LoVo (cell line): ENCODE data around the gene ELL.

Experiments
- DNase-seq: peaks from one replicate; pipeline ENCODE4 v3.0.0-alpha.2; 2016; ENCODE audit warnings: low spot score

ELL gene

DNA sequence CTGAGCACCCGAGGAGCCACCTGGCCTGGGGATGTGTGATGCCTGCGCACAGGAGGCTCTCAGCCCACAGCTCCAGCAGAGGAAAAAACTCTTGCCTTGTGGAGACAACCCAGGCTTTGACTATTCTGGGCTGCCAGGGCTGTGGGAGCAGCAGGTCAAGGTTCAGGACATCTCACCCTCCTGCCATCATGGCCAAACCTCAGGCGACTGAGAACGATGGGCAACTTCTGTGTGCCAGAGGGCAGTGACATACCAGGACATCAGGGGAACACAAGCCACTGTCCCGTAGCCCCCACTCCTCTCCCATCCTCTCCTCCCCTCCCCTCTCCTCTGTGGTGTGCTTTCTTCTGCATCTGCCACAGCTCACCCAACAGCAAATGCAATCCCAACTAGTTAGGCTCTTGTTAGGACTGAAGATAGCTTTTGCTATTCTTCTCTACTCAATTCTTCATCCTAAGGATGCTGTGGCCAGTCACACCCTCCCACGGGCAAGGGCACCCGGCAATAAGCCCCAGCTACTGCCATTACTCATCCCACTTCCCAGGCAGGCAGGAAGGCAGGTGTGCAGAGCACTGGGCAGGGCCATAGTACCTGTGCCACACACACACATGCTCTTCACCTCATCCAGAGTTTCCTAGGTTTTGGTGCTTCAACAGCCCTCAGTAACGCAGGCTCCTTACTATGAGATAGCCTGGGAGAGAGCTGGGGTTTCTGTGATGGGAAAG lies 16.8 kb downstream of the ELL start:
- DNase-seq = no peak

DNA sequence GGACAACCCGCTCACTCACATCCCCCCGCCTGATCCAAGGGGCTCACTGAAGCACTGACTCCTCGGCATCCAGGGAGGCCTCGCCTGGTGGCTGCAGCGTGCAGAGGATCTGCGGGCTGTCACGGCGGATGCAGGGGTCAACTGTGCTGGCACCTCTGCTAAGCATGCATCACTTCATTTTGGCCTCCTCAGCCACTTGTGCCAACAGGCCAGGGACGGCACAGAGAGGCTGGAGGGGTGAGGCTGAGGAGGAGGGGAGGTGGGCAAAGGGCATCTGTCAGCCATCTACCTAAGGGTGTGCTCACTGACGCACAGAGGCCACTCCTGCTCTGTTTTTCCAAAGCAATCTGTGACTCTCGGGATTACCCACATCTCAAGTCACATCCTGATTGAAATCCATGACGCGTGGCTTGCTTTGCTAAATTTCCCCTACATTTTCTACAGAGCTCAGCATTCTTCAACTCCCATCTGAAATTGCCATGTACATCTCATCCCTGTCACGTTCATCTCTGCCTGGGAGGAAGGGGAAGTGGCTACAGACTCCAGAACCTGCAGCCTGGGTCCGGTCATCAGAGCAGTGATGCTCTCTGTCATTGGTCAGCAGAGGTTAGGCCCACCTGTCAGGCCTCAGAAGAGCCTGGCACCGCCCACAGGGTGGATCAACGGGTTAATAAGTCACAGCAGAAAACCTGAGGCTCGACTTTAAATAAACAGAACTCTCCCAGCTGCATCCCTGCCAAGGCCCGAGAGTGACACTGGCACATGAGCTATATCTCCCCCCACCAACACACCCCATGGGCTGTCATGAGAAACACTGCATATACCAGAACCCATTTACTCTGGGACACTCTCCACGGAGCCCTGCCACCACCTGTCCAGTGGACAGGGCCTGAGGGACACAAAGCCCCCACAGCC lies 17.6 kb downstream of the ELL start:
- DNase-seq = no peak

DNA sequence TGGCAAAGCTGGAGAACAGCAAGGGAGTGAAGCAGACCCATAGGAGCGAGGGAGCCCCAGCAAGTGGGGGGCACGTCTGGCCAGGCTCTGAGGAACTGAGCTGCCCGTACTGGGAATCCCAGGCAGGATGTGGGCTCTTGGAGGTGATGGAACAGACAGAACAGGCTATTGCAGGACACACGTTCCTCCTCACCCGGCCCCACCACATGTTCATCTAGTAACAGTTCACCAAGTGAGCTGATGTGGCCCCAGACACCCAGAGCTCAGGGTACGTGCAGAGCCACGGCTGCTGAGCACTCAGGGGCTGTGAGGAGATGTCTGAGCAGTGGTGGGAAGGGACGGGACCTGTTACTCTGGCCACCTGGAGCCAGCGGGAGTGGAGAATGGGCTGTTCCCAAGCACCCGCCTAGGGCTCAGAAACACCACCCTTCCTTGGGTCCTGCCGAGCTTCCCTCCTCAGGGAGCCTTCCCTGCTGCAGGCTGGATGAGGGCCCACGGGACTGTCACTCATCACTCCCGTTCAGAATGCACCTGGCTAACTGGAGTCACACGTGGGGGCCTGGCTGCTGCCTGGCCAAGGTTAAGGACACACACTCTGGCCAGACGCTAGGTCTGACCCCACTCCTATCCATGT lies 18.4 kb downstream of the ELL start:
- no peak for DNase-seq

DNA sequence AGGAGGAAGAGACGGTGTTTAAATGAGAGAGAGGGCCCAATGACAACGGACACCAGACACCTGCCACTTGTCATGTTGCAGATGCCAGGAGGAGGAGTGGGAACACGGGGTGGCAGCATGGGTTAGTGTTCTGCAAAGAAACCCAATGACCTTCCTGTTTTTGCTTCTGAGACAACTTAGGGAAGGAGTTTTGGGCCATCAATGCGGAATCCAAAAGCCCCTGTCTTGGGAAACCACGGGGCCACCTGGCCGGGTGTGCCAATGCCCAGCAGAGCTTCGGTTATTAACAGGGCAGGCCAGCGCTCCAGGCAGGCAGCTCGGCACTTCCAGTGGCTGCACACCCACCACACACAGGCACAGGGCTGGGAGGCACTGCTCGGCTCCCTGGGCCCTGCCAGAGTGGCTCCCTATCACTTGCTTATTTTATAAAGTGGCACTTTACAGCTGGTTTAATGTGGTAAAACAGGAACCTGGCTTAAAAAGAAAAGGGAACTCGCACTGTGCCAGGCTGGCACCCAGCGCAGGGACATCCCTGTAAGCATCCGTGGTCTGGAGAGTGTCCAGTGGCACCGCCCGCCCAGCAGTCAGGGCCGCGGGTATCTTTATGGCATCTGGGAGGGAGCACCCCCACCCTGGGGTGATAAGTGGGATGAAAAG lies 19.1 kb downstream of the ELL start:
- no peak for DNase-seq

DNA sequence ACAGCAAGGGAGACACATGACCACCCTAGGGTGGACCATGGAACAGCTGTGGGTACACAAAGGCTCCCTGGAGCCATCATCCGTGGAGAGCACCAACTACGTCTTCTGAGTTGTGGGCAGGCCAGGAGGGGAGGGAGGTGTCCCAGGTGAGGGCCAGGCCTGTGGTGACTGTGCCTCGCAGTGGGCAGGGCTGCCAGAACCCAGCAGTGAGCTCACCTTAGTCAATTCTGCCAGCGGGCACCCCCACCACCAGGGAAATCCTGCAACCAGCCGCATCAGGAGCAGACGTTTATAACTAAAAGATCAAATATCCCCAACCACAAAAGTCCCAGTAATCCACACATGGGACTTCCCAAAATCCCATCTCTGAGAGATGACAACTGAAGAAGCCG lies 19.6 kb downstream of the ELL start:
- DNase-seq = no peak

DNA sequence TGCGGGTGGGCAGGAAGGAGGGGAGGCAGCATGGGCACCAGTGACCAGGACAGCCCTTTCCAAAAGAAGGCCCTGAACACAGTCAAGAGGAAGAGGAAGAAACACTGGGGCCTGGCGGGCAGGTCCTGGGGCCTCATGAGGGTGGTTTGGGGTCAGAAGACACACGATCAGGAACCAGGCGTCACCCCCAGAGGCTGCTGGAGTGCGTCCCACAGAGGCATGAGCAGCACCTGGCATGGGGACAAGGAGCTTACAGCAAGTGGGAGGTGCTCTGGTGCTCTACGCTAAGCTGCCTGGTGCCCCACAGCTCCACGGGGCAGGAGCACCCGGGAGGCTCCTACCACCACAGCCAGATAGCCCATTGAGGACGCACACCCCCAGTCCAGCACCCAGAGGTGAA lies 20.0 kb downstream of the ELL start:
- no peak for DNase-seq

DNA sequence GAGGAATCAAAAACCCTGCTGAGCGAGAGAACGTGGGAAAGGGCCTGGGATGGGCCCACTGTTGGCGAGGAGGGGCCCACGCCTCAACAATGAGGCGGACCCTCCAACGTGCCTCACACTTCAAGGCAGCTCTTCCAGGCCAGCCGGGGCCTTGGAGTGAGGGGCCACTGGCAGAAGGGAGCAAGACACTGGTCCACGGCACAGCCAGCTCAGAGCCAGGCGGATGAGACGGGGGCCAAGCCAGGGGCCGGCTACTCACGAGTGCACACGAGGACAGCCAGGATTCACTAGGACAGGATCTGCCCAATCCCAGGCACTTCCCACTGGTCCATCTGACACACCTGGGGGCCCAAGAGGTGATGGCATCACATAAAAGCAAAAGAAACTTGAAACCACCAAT lies 20.5 kb downstream of the ELL start:
- DNase-seq = no peak

DNA sequence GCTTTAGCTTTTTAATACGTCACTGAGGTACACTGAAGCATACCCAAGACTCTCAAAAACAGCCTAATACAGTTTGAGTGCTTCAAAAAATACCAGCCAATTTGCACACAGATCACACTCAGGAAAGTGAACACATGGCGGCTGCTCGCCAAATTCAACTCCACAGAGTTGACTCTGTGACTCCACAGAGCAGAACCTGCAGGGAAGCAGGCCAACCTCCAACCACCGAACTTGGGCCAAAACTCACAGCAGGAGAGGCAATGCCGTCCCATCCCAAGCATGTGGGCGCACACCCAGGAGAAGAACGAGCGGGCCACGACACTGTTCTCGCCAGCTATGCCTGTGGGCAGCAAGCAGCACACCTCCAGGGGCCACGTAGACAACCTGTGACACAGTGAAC lies 21.1 kb downstream of the ELL start:
- DNase-seq = no peak

DNA sequence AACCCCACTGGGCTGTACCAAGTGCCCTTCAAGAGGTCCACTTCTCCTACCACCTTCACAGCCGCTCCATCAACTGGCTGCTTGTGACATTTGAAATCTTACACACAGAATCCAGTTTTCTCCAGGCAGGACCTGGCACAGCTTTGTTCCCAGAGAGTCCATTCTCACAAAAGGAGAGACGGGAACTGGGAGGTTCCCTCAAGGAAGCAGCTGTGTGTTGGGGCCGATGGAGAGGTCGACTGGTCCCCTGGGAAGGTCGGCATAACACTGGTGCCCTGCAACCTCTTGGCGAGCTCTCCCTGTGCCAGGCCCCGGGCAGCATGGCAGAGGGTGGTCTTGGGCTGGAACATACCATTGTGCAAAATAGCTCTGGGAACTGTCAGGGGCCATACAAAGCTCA lies 21.5 kb downstream of the ELL start:
- no peak for DNase-seq

DNA sequence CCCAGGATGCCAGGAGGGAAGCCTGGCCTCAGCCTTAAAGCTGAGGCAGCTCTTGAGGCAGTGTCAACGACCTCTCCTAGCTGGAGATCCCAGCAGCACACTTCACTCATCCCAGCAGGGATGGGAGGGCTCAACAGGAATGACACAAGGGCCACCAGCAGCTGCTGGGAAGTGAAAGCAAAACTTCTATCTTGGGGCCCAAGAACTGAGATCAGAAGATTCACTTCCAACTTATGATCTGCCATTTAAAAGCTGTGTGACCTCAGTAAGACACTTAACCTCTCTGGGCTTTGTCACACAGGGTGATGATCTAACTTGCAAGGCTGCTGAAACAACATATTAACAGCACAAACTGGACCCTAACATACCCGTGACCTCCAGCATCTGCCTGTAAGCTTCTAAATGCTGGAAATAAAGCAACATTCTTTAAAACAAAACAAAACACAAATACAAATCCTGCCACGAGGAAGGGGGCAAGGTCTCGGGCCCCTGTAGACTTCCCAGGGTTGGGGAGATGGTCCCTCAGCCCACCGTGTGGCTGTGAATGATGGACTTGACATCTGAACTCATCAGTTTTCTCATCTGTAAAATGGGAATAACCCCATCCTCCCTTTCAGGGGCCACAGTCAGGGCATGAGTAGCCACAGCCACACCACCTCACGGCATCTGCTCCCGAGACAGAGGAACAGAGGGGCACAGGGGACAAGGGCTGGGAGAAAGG lies 22.7 kb downstream of the ELL start:
- no peak for DNase-seq

DNA sequence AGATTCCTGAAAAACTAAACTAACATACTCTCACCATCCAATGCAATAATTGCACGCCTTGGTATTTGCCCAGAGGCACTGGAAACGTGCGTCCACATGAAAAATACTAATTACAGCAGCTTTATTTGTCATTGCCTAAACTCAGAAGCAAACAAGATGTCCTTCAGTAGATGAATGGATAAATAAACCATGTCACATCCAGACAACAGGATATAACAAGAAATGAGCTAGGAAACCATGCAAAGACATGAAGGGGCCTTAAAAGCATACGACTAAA lies 25.0 kb downstream of the ELL start:
- no peak for DNase-seq

DNA sequence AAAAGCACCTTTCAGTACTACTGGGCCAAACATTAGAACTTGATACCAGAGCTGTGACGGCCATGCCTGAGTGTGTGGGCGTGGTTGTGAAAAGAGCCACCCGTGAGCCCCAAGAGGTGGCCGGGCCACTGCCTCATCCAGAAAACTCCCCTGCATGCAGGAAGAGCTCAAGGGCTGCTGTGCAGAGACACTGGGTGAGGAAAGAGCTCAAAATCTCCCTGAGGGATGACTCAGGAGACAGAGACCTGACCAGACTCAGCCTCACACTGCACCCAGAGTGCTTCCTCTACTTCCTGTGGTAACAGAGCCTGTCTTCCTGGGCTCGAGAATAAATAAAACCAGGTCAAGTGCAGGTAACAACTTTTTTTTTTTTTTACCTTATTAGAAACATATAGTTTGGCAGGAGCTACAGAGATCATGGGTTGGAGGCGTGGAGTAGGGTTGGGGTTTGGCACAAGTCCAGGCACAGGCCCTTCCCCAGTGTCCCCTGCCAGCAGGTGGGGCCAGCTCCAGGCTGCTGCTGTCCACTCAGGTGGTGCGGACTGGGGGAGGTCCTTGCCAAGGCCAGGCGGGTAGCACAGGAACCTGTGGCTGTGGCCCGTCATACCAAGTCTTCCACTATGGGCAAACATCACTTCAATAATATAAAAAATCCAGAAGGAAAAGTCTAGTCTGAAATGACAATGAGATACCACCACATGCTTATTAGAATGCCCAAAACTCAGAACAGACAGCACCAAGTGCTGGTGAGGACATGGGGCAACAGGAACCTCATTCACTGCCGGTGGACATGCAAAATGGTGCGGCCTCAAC lies 25.5 kb downstream of the ELL start:
- no peak for DNase-seq

DNA sequence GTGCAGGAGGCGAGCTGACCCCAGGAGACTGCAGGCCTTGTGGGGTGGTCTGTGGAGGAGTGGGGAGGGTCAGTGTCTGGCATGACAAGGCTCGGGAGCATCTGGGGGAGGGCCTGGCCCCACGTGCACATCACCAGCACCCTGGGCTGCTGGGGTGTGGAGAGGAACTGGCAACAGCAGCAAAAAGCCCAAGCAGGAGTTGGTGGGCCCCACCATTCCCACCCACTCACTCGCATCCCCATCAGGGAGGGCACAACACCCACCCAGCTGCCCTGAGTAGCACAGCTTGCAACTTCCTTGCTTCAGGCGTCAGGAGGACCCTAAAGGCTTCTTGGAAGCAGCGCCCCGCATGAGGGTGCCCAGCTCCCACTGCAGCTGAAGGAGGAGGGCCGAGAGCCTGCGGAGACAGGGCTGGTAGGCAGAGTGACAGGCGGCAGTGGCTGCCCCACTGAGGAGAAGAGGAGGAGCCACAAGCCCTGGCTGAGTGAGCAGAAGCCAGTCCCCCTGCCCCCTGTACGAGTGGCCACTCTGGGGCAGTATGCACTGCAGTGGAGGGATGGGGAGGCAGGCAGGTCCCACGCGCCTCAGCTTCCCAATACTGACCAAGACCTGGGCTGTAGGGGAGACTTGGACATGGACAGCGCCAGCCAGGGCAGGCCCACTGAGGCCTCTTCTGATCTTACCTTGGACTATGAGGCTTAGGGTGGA lies 26.5 kb downstream of the ELL start:
- DNase-seq = no peak

DNA sequence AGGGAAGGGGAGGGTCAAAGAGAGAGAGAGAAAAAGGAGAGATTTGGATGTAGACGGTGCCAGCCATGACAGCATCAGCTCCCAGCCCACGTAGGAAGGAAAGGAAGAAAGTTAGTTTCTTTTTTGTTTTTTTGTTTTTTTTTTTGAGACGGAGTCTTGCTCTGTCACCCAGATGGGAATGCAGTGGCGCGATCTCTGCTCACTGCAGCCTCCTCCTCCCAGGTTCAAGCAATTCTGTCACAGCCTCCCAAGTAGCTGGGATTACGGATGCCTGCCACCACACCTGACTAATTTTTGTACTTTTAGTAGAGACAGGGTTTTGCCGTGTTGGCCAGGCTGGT lies 27.6 kb downstream of the ELL start:
- no peak for DNase-seq

DNA sequence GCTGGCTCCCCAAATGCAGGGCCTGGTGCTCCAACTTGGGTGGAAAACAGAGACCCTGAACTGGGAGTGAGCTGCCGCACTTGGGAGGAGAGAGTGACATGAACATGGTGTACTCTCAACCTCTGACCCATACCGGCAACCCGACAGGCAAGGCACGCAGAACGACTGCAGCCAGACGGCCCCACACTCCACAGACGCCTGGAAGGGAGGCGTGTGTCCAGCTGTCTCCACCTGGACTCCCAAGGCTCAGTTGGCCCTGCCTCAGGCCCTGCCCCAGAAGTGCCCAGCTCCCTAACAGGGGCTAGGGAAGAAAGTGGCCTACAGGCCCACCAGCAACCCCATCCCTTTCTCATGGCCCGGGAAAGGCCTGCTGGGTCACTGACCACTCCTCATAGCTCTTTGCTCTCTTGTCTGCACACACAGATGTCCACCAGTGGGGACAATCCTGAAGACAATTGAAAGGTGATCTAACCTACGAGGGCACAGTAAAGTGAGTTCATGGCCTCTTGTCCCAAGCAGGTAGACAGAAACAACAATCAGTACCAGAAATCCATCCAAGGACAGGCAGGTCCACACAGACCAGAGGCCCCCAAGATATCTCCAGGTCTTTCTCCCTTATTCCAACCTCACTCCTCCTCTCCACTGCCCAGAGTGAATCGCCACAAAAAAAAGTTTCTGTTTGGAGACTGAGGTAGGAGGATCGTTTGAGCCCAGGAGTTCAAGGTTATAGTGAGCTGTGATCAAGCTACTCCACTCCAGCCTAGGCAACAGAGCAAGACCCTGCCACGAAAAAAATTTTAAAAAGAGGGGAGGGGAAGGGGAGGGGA lies 28.2 kb downstream of the ELL start:
- DNase-seq = no peak

DNA sequence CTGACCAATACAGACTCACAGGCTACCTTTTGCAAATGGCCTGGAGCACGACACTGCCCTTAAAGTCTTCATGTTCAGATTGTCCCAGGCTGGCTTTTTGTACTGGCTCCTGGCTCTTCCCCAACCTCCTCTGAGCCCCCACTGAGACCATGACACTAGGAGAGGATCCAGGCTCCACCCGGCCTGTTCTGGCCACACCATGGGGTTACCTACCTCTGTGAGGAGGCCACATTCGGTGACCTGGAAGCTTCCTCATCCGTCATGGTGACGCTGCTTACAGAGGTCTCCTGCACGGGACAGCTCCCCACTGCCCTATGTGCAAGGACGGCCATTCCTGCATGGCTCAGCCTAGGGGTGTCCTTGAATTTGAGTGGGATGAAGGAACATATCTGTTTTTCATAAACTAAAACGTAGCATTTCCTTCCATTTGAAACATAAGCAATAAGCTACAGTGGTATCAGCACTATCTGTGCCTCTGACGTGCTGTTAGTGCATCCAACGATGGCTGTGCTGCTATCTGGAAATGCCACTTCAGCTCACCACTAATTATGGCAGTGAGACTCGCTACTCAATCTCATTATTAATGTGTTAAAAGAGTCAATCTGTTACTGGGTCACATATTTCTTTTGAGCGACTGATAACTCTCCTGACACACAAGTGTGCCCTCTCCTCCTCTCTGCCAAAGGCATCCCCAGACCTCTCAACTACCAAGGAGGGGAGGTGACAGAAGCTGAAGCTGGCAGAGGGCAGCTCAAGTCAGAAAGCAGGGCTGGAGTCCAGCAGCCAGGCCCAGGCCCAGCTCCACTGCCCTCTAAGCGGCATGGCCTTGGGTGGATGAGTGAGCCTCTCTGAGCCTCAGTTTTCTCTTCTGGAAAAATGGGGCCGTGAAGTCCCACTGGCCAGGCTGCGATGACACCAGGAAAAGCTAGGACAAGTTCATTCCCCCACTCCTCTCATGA lies 29.6 kb downstream of the ELL start:
- no peak for DNase-seq

DNA sequence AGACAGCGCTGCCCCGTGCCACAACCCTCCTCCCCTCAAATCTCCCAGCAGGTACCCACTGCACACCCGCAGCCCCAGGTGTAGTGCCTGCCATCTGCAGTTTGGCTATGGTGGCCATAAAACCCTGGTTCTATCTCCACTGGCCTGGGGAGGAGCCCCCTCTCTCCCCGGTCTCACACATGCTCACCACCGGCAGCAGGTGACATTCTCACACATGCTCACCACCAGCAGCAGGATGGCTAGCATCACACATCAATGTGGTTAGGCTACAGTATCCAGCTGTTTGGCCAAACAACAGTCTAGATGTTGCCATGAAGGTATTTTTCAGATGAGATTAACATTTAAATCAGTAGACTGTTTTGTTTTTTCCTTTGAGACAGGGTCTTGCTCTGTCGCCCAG lies 31.1 kb downstream of the ELL start:
- DNase-seq = no peak

DNA sequence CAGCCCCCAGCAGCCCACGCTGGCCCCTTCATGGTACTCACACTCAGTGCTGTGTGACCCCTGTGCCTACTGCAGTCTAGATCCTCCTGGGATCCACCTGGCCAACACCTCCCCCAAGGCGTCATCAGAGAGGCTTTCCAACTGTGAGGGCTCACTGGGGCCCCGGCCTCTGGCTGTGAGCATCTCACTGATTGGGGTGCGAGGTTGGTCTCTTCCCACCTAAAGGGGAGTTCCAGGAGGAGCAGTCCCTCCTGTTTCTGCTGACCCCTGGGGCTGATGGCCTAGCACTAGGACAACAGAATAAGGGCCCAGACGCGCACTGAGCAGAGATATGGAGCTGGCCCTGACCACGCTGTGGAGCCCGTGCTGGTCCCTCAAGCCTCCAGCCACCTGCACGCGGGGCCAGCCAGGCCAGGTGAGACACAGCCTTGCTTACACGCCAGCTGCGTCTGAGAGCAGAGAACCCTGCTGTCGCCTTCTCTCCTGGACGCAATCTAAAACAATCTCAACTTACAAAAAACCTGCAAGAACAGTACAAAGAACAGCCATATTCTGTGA lies 32.2 kb downstream of the ELL start:
- no peak for DNase-seq
